NCI-H2196 treated with DMSO at 0.1 percent for 48 hours (cell line): Measurements from ENCODE around the gene CDC25B.
"Not testable (repeated sequence)": the region's sequence is repeated elsewhere in the genome, so short reads cannot be mapped to it uniquely, and the experiment has no call there.

Experiments used
- DNase-seq: peaks from one replicate; lab custom pipeline; 2025; ENCODE audit not compliant: unreplicated experiment; lab: John Stamatoyannopoulos, UW

The CDC25B gene

DNA sequence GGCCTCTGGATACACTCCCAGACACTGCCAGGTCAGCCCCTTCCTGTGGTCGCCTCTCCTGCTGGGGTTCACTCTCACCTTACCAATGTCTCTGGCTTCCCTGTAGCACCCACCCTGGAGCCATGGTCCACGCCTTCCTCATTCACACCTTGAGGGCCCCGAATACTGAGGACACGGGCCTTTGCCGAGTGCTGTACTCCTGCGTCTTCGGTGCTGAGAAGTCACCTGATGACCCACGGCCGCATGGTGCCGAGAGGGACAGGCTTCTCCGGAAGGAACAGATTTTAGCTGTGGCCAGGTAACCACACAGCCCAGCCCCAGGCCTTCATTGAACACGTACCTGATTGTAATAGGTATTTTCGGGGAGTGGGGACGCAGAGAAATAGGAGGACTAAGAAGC, 25.9 kb downstream of the CDC25B start:
- no peak for DNase-seq

DNA sequence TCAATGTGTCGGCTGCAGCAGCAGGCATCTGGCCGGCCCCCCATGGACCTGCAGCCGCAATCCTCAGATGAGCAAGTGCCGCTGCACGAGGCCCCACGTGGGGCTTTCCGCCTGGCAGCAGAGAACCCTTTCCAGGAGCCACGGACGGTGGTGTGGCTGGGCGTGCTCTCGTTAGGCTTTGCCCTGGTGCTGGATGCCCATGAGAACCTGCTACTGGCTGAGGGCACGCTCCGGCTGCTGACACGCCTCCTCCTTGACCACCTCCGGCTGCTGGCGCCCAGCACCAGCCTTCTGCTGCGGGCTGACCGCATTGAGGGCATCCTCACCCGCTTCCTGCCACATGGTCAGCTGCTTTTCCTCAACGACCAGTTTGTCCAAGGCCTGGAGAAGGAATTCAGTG, 27.8 kb downstream of the CDC25B start:
- DNase-seq, result no peak

- DNase-seq, result no peak
Observed at GRCh38 chr20:3825526-3825925, 29.4 kb downstream of the CDC25B start.

DNA sequence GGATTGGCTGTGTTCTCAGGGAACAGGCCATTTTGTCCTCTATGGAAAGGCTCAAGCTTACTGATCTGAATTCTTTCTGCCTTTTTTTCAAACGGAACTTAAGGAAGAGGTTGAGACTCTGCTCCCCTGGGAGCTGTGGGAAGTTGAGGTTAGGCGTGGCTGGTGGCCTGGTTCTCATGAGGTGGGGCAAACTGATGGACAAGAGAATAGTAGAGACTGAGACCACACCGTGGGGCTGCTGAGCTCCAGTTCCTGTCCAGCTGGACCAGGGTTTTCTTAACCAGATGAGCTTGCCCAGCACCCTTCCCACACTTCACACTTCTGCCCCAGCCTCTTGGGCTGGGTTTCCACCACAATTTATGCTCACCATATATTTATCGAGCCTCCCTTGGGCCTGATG, 30.3 kb downstream of the CDC25B start:
- no peak for DNase-seq

GRCh38 chr20:3828798-3829197, 32.7 kb downstream of the CDC25B start:
- DNase-seq, result no peak

DNA sequence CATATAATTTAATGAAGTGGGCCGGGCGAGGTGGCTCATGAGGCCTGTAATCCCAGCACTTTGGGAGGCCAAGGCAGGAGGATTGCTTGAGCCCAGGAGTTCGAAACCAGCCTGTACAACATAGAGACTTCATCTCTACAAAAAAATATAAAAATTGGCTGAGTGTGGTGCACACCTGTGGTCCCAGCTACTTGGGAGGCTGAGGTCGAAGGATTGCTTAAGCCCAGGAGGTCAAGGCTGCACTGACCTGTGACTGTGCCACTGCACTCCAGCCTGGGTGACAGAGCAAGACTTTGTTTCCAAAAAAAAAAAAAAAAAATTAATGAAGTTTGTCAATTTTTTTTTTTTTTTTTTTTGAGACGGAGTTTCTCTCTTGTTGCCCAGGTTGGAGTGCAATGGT, 33.8 kb downstream of the CDC25B start:
- DNase-seq, result not testable (repeated sequence)

DNA sequence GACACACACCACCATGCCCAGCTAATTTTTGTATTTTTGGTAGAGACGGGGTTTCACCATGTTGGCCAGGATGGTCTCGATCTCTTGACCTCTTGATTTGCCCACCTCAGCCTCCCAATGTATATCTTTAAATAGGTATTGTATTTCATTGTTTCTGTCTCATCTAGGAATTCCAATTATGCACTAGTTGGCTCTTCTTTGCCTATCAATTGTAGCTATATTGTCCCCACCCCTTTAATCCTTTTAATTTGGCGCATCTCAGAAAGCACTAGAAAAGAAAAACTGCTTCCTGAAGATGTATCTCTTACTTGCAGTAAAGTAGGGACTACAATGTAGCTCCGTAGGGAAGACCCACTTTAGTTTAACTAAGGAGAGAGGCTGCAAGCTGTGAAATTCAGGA, 40.0 kb downstream of the CDC25B start:
- DNase-seq, result no peak

DNA sequence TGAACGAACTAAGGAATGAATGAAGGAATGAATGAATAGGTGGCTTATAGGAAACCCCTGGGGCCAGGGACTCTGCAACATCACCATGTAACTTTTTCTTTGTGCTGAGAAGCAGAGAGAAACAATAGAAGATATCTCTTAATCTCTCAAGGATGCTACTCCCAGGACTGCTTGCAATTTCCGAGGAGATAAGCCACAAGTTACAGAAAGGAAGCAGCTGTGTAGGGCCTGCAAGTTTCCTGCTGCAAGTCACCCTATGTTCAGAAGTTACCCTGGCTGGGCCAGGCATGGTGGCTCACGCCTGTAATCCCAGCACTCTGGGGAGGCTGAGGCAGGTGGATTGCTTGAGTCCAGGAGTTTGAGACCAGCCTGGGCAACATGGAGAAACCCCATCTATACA, 43.2 kb downstream of the CDC25B start:
- no peak for DNase-seq

- DNase-seq, result not testable (repeated sequence)
Observed at GRCh38 chr20:3840201-3840600, 44.1 kb downstream of the CDC25B start.

- no peak for DNase-seq
Observed at GRCh38 chr20:3842348-3842930, 46.3 kb downstream of the CDC25B start.

DNA sequence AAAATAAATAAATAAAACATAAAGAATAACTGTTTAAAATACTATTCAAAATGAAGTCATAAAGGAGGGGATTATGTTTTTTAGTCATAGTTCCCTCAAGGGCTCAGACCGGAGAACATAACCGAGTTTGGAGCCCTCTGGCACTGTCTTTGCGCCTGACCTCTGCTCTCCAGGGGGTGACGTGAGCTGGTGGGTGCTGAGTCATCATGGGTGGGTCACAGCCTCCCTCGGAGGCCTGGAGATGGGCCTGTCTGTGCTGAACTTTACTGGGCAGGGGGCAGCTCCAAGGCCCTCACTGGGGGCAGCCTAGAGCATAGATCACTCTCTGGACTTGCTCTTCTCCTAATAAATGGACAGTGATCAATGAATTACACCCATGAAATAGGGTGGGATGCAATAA, 47.4 kb downstream of the CDC25B start:
- DNase-seq, result no peak

DNA sequence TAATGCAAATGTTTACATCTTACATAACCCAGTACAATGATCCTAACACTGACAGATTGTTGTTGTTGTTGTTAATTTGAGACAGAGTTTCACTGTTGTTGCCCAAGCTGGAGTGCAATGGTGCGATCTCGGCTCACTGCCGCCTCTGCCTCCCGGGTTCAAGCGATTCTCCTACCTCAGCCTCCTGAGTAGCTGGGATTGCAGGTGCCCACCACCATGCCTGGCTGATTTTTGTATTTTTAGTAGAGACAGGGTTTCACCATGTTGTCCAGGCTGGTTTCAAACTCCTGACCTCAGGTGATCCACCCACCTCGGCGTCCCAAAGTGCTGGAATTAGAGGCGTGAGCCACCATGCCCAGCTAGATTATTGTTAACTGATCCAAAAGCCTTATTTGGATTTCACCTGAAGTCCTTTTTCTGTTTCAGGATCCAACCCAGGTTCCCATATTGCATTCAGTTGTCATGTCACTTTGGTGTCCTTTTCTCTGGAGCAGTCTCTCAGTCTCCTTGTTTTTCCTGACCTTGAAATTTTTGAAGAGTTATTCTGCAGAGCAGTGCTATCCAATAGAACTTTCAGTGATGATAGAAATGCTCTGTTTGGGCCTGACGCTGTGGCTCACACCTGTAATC, 48.0 kb downstream of the CDC25B start:
- not testable (repeated sequence) for DNase-seq

DNA sequence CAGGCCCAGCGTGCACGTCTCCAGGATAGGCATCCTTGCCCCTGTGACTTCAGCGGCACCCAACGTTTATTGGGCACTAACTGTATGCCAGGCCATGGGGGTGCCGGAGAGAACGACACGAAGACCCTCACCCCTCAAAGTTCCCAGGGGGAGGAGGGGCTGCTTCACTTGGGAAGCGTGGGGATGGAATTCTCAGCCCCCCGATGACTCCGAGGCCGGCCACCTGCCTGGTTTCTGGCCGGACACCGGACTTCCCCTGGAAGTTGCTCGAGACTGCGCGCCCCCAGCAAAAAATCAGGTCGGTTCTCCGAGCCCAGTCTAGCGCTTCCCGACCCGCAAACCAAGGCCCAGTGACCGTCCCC, 50.2 kb downstream of the CDC25B start:
- DNase-seq, result no peak

- DNase-seq, result peak; percentile 64
Observed at GRCh38 chr20:3846740-3847428, 50.8 kb downstream of the CDC25B start, which contains the start of gene MAVS. Gene MAVS (plus strand): TSS chr20:3846834. CDS start chr20:3854625, 7,791 bp downstream.

GRCh38 chr20:3847429-3847940, 51.4 kb downstream of the CDC25B start:
- DNase-seq, result no peak

DNA sequence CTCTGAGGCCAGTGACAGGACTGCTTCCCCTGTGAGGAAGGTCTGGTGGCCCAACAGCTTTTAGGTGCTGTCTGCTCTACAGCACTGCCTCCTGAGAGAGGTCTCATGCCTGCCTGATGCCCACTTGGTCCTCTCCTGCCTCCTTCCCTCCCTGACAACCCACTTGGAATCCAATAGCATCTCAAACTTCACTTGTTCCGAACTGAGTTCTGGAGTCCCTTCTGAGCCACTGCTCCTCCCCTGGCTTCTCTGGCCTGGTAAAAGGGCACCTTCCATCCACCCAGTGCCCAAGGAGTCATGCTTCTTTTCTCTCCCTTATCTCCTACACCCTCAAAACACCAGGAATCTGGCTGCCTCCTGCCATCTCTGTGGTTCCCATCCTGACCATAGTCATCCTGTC, 52.5 kb downstream of the CDC25B start:
- no peak for DNase-seq

- DNase-seq, result no peak
Observed at GRCh38 chr20:3854462-3854871, 58.4 kb downstream of the CDC25B start.
